ENCODE results near the gene GDPGP1.
"Not testable (repeated sequence)": the region's sequence is repeated elsewhere in the genome, so short reads cannot be mapped to it uniquely, and the experiment has no call there.

DNA sequence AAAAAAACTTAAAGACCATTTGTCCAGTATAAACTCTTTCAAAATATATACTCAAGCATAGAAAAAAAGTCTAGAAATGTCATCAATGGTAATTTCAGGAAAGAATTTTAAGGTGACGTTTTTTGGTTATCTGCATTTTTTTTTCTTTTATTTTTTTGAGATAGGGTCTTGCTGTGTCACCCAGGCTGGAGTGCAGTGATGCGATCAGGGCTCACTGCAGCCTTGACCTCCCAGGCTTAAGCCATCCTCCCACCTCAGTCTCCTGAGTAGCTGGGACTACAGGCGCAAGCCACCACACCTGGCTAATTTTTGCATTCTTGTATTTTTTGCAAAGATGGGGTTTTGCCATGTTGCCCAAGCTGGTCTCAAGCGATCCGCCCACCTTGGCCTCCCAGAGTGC is 46.7 kb downstream of the GDPGP1 start:
- not testable (repeated sequence) for TF ChIP-seq CTCF (optimal IDR thresholded peaks at IDR 0.05 in 1 of 3, IDR thresholded peaks at IDR 0.05 in 1 of 3, conservative IDR thresholded peaks at IDR 0.05 in 1 of 3; ENCODE audit: extremely low read depth in 1 of 3, insufficient read depth in 2 of 3, low read length in 3 of 3); EZH2 (IDR thresholded peaks at IDR 0.05; ENCODE audit: low read length)

Data from keratinocyte (primary cell).